ENCODE measurements around the gene FOXA1.

DNA sequence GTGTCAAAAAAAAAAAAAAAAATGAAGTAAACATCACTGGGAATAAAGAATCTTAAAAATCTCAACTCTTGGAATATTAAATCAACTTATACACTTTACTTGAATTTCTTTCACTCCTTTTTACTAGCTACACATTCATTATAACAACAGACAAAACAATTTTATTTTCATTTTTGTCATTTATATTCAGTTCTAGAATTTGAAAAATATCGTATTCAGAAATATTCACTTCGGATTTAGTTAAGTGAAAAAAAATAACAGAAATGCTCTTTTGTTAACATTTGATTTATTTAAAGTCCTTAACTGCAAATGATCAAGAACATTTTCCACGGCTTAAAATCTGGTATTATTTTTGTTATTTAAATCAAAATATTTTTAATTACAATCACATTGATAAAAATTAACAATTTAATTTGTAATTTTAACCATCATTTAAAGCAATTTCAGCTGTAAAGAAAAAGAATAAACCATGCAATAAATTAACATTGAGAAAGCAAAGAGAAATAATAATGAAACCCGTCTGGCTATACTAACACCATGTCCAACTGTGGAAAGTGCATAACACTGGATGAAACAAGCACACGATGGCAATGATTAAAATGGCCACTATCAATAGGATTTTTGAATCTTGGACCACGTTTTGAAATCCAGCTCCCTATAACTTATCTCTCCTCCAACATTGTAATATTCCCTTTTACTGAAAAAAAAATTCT is 5.2 kb downstream of the FOXA1 start:
- TF ChIP-seq, protein P1, sequence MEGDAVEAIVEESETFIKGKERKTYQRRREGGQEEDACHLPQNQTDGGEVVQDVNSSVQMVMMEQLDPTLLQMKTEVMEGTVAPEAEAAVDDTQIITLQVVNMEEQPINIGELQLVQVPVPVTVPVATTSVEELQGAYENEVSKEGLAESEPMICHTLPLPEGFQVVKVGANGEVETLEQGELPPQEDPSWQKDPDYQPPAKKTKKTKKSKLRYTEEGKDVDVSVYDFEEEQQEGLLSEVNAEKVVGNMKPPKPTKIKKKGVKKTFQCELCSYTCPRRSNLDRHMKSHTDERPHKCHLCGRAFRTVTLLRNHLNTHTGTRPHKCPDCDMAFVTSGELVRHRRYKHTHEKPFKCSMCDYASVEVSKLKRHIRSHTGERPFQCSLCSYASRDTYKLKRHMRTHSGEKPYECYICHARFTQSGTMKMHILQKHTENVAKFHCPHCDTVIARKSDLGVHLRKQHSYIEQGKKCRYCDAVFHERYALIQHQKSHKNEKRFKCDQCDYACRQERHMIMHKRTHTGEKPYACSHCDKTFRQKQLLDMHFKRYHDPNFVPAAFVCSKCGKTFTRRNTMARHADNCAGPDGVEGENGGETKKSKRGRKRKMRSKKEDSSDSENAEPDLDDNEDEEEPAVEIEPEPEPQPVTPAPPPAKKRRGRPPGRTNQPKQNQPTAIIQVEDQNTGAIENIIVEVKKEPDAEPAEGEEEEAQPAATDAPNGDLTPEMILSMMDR (IDR thresholded peaks at IDR 0.05) = no peak
- no peak for TF ChIP-seq EZH2 (IDR thresholded peaks at IDR 0.05; ENCODE audit: borderline replicate concordance, insufficient read depth, low read depth, low read length, poor library complexity, severe bottlenecking)
